ENCODE results near the gene GNAS-AS1.

- TF ChIP-seq CTCF (IDR thresholded peaks at IDR 0.05) (no peak), POLR2A (IDR thresholded peaks at IDR 0.05) (no peak)
These were observed 34.3 kb upstream of the GNAS-AS1 start for GRCh38 chr20:58884966-58885365.

Data from adrenal gland (tissue), 5 donors.